Measurements from ENCODE around the gene UNC5A.

Gene UNC5A

GRCh38 chr5:176816791-176817347 is 6.5 kb downstream of the UNC5A start:
- Histone ChIP-seq H3K27ac (replicated peaks) (no peak overlapping the region), H3K4me3 (replicated peaks; ENCODE audit: insufficient read depth, low read length) (no peak overlapping the region), H3K27me3 (ENCODE audit: insufficient read depth, poor library complexity, severe bottlenecking) (peaks cover 49% of the 10 kb centered on the region)
- no peak for DNase-seq (ENCODE audit: low read depth in 1 of 2, low spot score in 1 of 2)
- TF ChIP-seq, protein P1, sequence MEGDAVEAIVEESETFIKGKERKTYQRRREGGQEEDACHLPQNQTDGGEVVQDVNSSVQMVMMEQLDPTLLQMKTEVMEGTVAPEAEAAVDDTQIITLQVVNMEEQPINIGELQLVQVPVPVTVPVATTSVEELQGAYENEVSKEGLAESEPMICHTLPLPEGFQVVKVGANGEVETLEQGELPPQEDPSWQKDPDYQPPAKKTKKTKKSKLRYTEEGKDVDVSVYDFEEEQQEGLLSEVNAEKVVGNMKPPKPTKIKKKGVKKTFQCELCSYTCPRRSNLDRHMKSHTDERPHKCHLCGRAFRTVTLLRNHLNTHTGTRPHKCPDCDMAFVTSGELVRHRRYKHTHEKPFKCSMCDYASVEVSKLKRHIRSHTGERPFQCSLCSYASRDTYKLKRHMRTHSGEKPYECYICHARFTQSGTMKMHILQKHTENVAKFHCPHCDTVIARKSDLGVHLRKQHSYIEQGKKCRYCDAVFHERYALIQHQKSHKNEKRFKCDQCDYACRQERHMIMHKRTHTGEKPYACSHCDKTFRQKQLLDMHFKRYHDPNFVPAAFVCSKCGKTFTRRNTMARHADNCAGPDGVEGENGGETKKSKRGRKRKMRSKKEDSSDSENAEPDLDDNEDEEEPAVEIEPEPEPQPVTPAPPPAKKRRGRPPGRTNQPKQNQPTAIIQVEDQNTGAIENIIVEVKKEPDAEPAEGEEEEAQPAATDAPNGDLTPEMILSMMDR (IDR thresholded peaks at IDR 0.05; ENCODE audit: insufficient read depth, low read length), result no peak
- TF ChIP-seq, protein P2, sequence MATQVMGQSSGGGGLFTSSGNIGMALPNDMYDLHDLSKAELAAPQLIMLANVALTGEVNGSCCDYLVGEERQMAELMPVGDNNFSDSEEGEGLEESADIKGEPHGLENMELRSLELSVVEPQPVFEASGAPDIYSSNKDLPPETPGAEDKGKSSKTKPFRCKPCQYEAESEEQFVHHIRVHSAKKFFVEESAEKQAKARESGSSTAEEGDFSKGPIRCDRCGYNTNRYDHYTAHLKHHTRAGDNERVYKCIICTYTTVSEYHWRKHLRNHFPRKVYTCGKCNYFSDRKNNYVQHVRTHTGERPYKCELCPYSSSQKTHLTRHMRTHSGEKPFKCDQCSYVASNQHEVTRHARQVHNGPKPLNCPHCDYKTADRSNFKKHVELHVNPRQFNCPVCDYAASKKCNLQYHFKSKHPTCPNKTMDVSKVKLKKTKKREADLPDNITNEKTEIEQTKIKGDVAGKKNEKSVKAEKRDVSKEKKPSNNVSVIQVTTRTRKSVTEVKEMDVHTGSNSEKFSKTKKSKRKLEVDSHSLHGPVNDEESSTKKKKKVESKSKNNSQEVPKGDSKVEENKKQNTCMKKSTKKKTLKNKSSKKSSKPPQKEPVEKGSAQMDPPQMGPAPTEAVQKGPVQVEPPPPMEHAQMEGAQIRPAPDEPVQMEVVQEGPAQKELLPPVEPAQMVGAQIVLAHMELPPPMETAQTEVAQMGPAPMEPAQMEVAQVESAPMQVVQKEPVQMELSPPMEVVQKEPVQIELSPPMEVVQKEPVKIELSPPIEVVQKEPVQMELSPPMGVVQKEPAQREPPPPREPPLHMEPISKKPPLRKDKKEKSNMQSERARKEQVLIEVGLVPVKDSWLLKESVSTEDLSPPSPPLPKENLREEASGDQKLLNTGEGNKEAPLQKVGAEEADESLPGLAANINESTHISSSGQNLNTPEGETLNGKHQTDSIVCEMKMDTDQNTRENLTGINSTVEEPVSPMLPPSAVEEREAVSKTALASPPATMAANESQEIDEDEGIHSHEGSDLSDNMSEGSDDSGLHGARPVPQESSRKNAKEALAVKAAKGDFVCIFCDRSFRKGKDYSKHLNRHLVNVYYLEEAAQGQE (IDR thresholded peaks at IDR 0.05; ENCODE audit: insufficient replicate concordance, low read depth), result no peak
- TF ChIP-seq POLR2AphosphoS5 (IDR thresholded peaks at IDR 0.05; ENCODE audit: low read depth) (no peak), SPI1 (IDR thresholded peaks at IDR 0.05; ENCODE audit: borderline replicate concordance, low read depth) (no peak), GABPA (IDR thresholded peaks at IDR 0.05; ENCODE audit: low read depth) (no peak)

DNA sequence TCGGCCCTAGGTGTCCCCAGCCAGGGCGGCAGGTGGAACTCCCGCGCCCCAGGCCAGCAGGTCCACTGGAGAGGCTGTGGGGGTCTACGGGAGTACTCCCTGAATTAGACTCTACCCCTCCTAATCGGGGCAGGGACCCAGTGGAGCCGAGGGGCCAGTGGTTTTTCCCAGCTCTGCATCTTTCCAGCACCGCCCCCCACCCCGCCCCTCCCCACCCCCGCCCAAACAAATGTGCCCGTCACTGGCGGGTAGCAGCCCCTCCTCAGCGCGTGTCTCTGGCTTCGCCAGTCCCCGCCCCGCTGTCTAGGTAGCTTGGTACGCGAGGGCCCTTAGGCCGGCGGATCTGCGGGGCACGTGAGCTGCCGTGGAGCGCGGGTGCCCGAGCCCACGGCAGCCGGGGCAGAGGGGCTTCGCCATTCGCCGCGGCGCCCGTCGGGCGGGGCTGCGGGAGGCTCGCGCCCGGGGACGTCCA is 7.0 kb downstream of the UNC5A start:
- no peak overlapping the region for H3K27ac ChIP-seq (replicated peaks)
- H3K27me3 ChIP-seq (ENCODE audit: insufficient read depth, poor library complexity, severe bottlenecking), result peaks cover 47% of the 10 kb centered on the region
- TF ChIP-seq, protein P1 (IDR thresholded peaks at IDR 0.05; ENCODE audit: insufficient read depth, low read length), result no peak
- TF ChIP-seq SPI1 (IDR thresholded peaks at IDR 0.05; ENCODE audit: borderline replicate concordance, low read depth) (no peak), GABPA (IDR thresholded peaks at IDR 0.05; ENCODE audit: low read depth) (no peak), POLR2AphosphoS5 (IDR thresholded peaks at IDR 0.05; ENCODE audit: low read depth) (no peak)
- TF ChIP-seq, protein P2 (IDR thresholded peaks at IDR 0.05; ENCODE audit: insufficient replicate concordance, low read depth), result no peak
- no peak for DNase-seq (ENCODE audit: low read depth in 1 of 2, low spot score in 1 of 2)
- no peak overlapping the region for H3K4me3 ChIP-seq (replicated peaks; ENCODE audit: insufficient read depth, low read length)

- TF ChIP-seq, protein P2 (IDR thresholded peaks at IDR 0.05; ENCODE audit: insufficient replicate concordance, low read depth), result no peak
- no peak for TF ChIP-seq SPI1 (IDR thresholded peaks at IDR 0.05; ENCODE audit: borderline replicate concordance, low read depth)
- Histone ChIP-seq H3K27ac (replicated peaks) (no peak overlapping the region), H3K4me3 (replicated peaks; ENCODE audit: insufficient read depth, low read length) (no peak overlapping the region), H3K27me3 (ENCODE audit: insufficient read depth, poor library complexity, severe bottlenecking) (peaks cover 46% of the 10 kb centered on the region)
- peak in 1 of 2 experiments; percentile 23 for DNase-seq (ENCODE audit: low read depth in 1 of 2, low spot score in 1 of 2)
These were observed 7.5 kb downstream of the UNC5A start for GRCh38 chr5:176817841-176818377.
